IMR-90 (cell line): ENCODE data around the gene GNA14.

Experiments
- CTCF ChIP-seq: conservative IDR thresholded peaks from 2 replicates; pipeline ENCODE4 v1.5.1; 2012; ENCODE audit warnings: mild to moderate bottlenecking, low read depth, low read length, improper control_type of control experiment
- MAFK ChIP-seq: IDR thresholded peaks from 2 replicates; pipeline ENCODE4 v1.6.1; 2012; ENCODE audit warnings: low read depth, low read length, improper control_type of control experiment
- POLR2A ChIP-seq: IDR thresholded peaks from 2 replicates; pipeline ENCODE4 v1.6.1; 2012; ENCODE audit warnings: mild to moderate bottlenecking, low read depth, low read length
- USF2 ChIP-seq: fragments of 150-350 bp; IDR thresholded peaks from 2 replicates; pipeline ENCODE4 v1.6.1; 2017; ENCODE audit warnings: mild to moderate bottlenecking, antibody characterized with exemption, low read length, low read depth

GRCh38 chr9:77463151-77463550 lies 185.0 kb downstream of the GNA14 start:
- TF ChIP-seq CTCF (no peak), MAFK (no peak), POLR2A (no peak), USF2 (no peak)
